NCI-H1048 (cell line): ENCODE measurements around the gene IGSF11.

Source experiments
- DNase-seq: peaks from one replicate; lab custom pipeline; 2025; lab: John Stamatoyannopoulos, UW

IGSF11 gene

GRCh38 chr3:118951089-118951488 lies 83.6 kb downstream of the IGSF11 start:
- DNase-seq: no peak

- no peak for DNase-seq
These were observed 85.4 kb downstream of the IGSF11 start for GRCh38 chr3:118949113-118949760.

- no peak for DNase-seq
These were observed 86.5 kb downstream of the IGSF11 start for GRCh38 chr3:118948146-118948545.

- no peak for DNase-seq
These were observed 88.2 kb downstream of the IGSF11 start for GRCh38 chr3:118946449-118946848.

- DNase-seq: no peak
These were observed 88.8 kb downstream of the IGSF11 start for GRCh38 chr3:118945834-118946233.

GRCh38 chr3:118943597-118943996 lies 91.0 kb downstream of the IGSF11 start:
- DNase-seq: no peak

- DNase-seq: no peak
These were observed 92.0 kb downstream of the IGSF11 start for GRCh38 chr3:118942671-118943070.

- DNase-seq: no peak
These were observed 92.5 kb downstream of the IGSF11 start for GRCh38 chr3:118942195-118942594.

GRCh38 chr3:118941236-118941635 lies 93.4 kb downstream of the IGSF11 start:
- DNase-seq: no peak

- DNase-seq: no peak
These were observed 96.3 kb downstream of the IGSF11 start for GRCh38 chr3:118938183-118938961.

- no peak for DNase-seq
These were observed 97.8 kb downstream of the IGSF11 start for GRCh38 chr3:118936811-118937210.

GRCh38 chr3:118932822-118933558 lies 101.7 kb downstream of the IGSF11 start:
- DNase-seq: no peak

GRCh38 chr3:118931996-118932395 lies 102.7 kb downstream of the IGSF11 start:
- no peak for DNase-seq

GRCh38 chr3:118927449-118927848 lies 107.2 kb downstream of the IGSF11 start:
- no peak for DNase-seq

GRCh38 chr3:118912188-118912587 lies 122.5 kb downstream of the IGSF11 start:
- DNase-seq: no peak

GRCh38 chr3:118910332-118910731 lies 124.3 kb downstream of the IGSF11 start:
- no peak for DNase-seq

- DNase-seq: no peak
These were observed 124.9 kb downstream of the IGSF11 start for GRCh38 chr3:118909763-118910162.

- DNase-seq: no peak
These were observed 126.7 kb downstream of the IGSF11 start for GRCh38 chr3:118907909-118908308.

GRCh38 chr3:118900737-118901525 lies 133.7 kb downstream of the IGSF11 start:
- no peak for DNase-seq

GRCh38 chr3:118890206-118890605 lies 144.4 kb downstream of the IGSF11 start:
- no peak for DNase-seq

- no peak for DNase-seq
These were observed 145.0 kb downstream of the IGSF11 start for GRCh38 chr3:118889691-118890090.

GRCh38 chr3:118886708-118887107 lies 147.9 kb downstream of the IGSF11 start:
- no peak for DNase-seq
